T-helper 1 cell treated with Interleukin-12 subunit alpha and Interleukin-12 subunit beta and Interleukin-4 antibody, amounts not matched to agents 30 μg/mL and 1 μg/mL, for 36 hours (primary cell): ENCODE results near the gene JAK1.
"Not testable (repeated sequence)": the region's sequence is repeated elsewhere in the genome, so short reads cannot be mapped to it uniquely, and the experiment has no call there.

Source experiments
- H3K27ac Mint-ChIP-seq: one replicate; pipeline ENCODE4 v1.8.0; 2021; ENCODE audit warnings: mild to moderate bottlenecking, mixed read lengths
- H3K27me3 Mint-ChIP-seq: one replicate; pipeline ENCODE4 v1.8.0; 2021; ENCODE audit warnings: low read depth, mixed read lengths
- H3K36me3 Mint-ChIP-seq: one replicate; pipeline ENCODE4 v1.8.0; 2021; ENCODE audit warnings: low read depth, mixed read lengths
- H3K4me1 Mint-ChIP-seq: one replicate; pipeline ENCODE4 v1.8.0; 2021; ENCODE audit warnings: low read depth, mixed read lengths
- H3K4me3 Mint-ChIP-seq: one replicate; pipeline ENCODE4 v1.8.0; 2021; ENCODE audit warnings: mild to moderate bottlenecking, moderate library complexity, mixed read lengths
- H3K9me3 Mint-ChIP-seq: one replicate; pipeline ENCODE4 v1.8.0; 2021; ENCODE audit warnings: mixed read lengths

The JAK1 gene

DNA sequence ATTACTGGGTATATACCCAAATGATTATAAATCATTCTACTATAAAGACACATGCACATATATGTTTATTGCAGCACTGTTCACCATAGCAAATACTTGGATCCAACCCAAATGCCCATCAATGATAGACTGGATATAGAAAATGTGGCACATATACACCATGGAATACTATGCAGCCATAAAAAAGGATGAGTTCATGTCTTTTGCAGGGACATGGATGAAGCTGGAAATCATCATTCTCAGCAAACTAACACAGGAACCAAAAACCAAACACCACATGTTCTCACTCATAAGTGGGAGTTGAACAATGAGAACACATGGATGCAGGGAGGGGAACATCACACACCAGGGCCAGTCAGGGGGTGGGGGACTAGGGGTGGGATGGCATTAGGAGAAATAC lies 35.7 kb downstream of the JAK1 start:
- not testable (repeated sequence) for H3K9me3 Mint-ChIP-seq, H3K27ac Mint-ChIP-seq, H3K27me3 Mint-ChIP-seq, H3K4me3 Mint-ChIP-seq
- Mint-ChIP-seq H3K4me1 (peaks cover 57% of the 10 kb centered on the region), H3K36me3 (peaks cover 26% of the 10 kb centered on the region)

GRCh38 chr1:64929221-64929620 lies 37.1 kb downstream of the JAK1 start:
- peaks cover 6% of the 10 kb centered on the region for H3K9me3 Mint-ChIP-seq
- no peaks in the 10 kb centered on the region for H3K27me3 Mint-ChIP-seq
- H3K4me3 Mint-ChIP-seq = no peak overlapping the region
- H3K36me3 Mint-ChIP-seq = peaks cover 30% of the 10 kb centered on the region
- no peak overlapping the region for H3K27ac Mint-ChIP-seq
- H3K4me1 Mint-ChIP-seq = peaks cover 61% of the 10 kb centered on the region

GRCh38 chr1:64928325-64928724 lies 38.0 kb downstream of the JAK1 start:
- no peak overlapping the region for H3K4me3 Mint-ChIP-seq
- H3K27ac Mint-ChIP-seq = no peak overlapping the region
- peaks cover 28% of the 10 kb centered on the region for H3K36me3 Mint-ChIP-seq
- H3K27me3 Mint-ChIP-seq = no peaks in the 10 kb centered on the region
- H3K4me1 Mint-ChIP-seq = peaks cover 57% of the 10 kb centered on the region
- H3K9me3 Mint-ChIP-seq = peaks cover 6% of the 10 kb centered on the region

DNA sequence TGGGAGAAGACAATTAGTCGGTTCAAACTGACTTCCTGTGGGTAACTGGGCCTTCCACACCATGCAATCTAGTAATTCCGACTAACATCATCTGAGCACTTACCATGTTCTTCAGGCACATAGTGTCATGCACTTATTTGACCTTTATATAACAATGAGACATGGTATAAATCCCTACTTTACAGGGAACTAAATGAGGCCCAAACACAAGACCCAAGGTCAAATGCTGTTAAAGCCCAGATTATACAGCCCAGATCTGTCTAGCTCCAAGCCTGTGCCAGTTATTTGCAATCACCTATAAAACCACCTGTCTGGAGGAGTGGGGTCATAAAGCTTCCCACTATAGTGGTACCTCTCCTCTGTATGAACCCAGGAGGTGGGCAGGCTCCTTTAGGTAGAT lies 40.8 kb downstream of the JAK1 start:
- Mint-ChIP-seq H3K36me3 (peaks cover 20% of the 10 kb centered on the region), H3K4me1 (peaks cover 76% of the 10 kb centered on the region), H3K4me3 (no peak overlapping the region), H3K9me3 (no peaks in the 10 kb centered on the region), H3K27ac (no peak overlapping the region), H3K27me3 (no peaks in the 10 kb centered on the region)

- Mint-ChIP-seq H3K4me3 (no peak overlapping the region), H3K9me3 (no peaks in the 10 kb centered on the region), H3K36me3 (peaks cover 16% of the 10 kb centered on the region), H3K27ac (peak overlapping the region; percentile 10), H3K4me1 (peaks cover 70% of the 10 kb centered on the region), H3K27me3 (no peaks in the 10 kb centered on the region)
These were observed 43.0 kb downstream of the JAK1 start for GRCh38 chr1:64923294-64923718.

DNA sequence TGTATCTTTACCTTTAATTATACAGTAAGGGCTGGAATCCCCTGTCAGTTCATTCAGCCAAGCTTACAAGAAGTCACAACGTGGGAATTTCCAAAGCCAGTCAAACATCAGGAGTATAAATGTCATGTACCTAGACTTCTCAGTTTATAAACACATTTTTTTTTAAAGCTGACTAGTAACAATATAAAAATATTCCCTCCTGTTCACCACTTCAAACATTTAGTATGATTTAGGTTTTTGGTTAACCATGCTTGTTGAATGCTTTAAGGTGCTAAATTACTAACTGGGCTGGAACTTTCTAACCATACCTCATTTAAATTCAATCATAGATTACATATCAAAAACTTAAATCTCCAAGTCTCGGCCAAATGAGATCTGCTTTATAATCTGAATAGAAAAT lies 44.0 kb downstream of the JAK1 start:
- peaks cover 16% of the 10 kb centered on the region for H3K36me3 Mint-ChIP-seq

GRCh38 chr1:64921771-64922170 lies 44.6 kb downstream of the JAK1 start:
- no peaks in the 10 kb centered on the region for H3K9me3 Mint-ChIP-seq
- no peak overlapping the region for H3K27ac Mint-ChIP-seq
- peaks cover 68% of the 10 kb centered on the region for H3K4me1 Mint-ChIP-seq
- H3K27me3 Mint-ChIP-seq = no peaks in the 10 kb centered on the region
- H3K36me3 Mint-ChIP-seq = peaks cover 12% of the 10 kb centered on the region
- peak overlapping the region; percentile 9 for H3K4me3 Mint-ChIP-seq

More for the DNA sequence above, 44.0 kb downstream of the JAK1 start:
- Mint-ChIP-seq H3K4me3 (peak overlapping the region; percentile 9), H3K4me1 (peaks cover 68% of the 10 kb centered on the region), H3K9me3 (no peaks in the 10 kb centered on the region), H3K27ac (peak overlapping the region; percentile 56), H3K27me3 (no peaks in the 10 kb centered on the region)

DNA sequence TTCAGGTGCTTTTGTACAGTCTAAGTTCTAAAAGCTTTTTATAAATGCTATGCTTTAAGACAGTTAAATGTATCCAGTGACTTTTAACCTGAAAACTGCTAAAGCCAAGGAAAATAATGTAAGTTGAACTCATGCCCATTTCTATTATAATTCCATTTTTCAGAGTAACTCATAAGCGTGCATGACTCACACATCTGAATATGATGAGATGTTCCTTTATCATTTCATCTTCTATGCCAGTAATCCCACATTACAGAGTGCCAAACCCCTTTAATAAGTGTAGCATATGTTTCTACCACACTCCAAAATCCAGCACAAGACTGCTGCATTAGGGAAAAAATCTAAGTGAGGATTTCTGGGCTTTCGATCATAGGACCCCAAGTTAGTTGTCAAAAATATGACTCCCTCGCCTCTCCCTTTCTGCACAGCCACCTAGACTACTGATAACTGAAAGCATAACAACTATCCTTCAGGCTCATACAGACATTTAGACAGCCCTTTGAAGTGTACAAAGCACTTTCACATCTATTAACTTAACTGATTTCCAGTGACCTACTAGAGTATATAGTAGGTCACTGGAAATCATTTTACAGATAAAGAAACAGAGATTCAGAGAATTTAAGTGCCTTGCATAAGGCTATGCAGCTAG lies 45.3 kb downstream of the JAK1 start:
- Mint-ChIP-seq H3K4me3 (no peak overlapping the region), H3K27me3 (no peaks in the 10 kb centered on the region), H3K9me3 (no peaks in the 10 kb centered on the region), H3K4me1 (peaks cover 68% of the 10 kb centered on the region), H3K36me3 (peaks cover 8% of the 10 kb centered on the region), H3K27ac (no peak overlapping the region)

DNA sequence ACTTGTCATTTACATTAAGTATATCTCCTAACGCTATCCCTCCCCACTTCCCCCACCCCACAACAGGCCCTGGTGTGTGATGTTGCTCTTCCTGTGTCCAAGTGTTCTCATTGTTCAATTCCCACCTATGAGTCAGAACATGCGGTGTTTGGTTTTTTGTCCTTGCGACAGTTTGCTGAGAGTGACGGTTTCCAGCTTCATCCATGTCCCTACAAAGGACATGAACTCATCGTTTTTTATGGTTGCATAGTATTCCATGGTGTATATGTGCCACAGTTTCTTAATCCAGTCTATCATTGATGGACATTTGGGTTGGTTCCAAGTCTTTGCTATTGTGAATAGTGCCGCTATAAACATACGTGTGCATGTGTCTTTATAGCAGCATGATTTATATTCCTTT lies 47.2 kb downstream of the JAK1 start:
- not testable (repeated sequence) for H3K27me3 Mint-ChIP-seq, H3K4me3 Mint-ChIP-seq, H3K9me3 Mint-ChIP-seq, H3K27ac Mint-ChIP-seq, H3K36me3 Mint-ChIP-seq
- peaks cover 60% of the 10 kb centered on the region for H3K4me1 Mint-ChIP-seq

DNA sequence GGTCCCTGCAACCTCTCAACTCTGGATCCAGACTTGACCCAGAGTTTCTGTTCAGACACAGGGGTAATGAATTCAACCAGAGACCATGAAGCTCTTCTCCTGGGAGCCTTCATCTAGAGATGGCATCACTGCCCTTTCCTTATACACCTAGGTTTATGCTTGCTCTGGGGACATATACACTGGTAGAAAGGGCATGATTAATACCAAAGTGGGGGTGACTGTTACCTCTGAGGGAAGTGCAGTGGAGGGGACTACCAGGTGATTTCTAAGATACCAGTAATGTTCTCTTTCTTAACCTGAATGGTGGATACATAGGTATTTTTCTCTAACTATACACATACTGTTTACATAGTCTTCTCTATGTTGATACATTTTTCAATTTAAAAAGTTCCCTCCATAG lies 48.4 kb downstream of the JAK1 start:
- peaks cover 58% of the 10 kb centered on the region for H3K4me1 Mint-ChIP-seq
- H3K4me3 Mint-ChIP-seq = no peak overlapping the region
- H3K27ac Mint-ChIP-seq = no peak overlapping the region

GRCh38 chr1:64917328-64917861 lies 49.0 kb downstream of the JAK1 start:
- H3K27me3 Mint-ChIP-seq = no peaks in the 10 kb centered on the region
- no peak overlapping the region for H3K4me3 Mint-ChIP-seq
- no peaks in the 10 kb centered on the region for H3K9me3 Mint-ChIP-seq
- peaks cover 4% of the 10 kb centered on the region for H3K36me3 Mint-ChIP-seq
- H3K4me1 Mint-ChIP-seq = peaks cover 53% of the 10 kb centered on the region
- peak overlapping the region; percentile 0 for H3K27ac Mint-ChIP-seq

More for the DNA sequence above, 48.4 kb downstream of the JAK1 start:
- Mint-ChIP-seq H3K36me3 (peaks cover 4% of the 10 kb centered on the region), H3K9me3 (no peaks in the 10 kb centered on the region), H3K27me3 (no peaks in the 10 kb centered on the region)

DNA sequence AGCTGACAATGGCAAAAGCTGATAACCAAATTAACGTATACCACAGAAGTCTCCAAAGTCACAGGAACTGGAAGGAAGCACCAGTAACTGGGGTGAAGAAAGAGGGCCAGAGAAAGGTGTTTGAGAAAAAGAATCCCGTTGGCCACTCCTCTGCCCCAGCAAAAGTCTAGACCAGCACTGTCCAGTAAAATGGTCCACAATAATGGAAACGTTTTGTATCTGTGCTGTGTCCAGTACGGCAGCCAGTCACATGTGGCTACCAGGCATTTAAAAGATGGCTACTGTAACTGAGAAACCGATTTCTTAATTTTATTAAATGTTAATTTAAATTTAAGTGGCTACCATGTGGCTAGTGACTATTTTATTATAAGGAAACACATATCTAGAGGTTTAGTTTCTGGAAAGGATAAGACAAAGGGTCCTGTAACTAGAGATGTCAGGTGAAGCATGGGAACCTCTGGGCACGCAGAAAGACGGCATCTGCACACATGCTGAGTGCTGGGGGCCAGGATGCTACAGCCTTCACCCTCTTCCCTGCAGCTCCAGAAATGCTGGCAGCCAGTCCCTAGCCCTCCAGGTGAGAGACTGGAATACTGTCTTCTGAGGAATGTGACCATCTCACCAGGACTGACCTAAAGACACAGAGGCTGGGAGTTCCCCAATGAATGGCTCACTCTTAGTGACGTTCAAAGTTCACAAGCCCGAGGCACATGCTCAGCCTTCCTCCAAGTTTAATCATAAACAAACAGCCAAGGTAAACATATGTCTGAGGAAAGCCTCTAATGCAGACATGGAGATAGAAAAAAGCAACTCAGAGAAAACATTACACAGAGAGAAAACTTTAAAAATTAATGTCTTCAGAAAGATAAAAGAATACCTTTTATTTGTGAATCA lies 50.7 kb downstream of the JAK1 start:
- peaks cover 4% of the 10 kb centered on the region for H3K36me3 Mint-ChIP-seq
- no peaks in the 10 kb centered on the region for H3K27me3 Mint-ChIP-seq
- peaks cover 46% of the 10 kb centered on the region for H3K4me1 Mint-ChIP-seq
- no peak overlapping the region for H3K27ac Mint-ChIP-seq
- no peak overlapping the region for H3K4me3 Mint-ChIP-seq
- no peaks in the 10 kb centered on the region for H3K9me3 Mint-ChIP-seq

GRCh38 chr1:64913361-64914015 lies 52.9 kb downstream of the JAK1 start:
- no peaks in the 10 kb centered on the region for H3K9me3 Mint-ChIP-seq
- no peak overlapping the region for H3K27ac Mint-ChIP-seq
- H3K36me3 Mint-ChIP-seq = peaks cover 2% of the 10 kb centered on the region
- H3K27me3 Mint-ChIP-seq = no peaks in the 10 kb centered on the region
- peaks cover 49% of the 10 kb centered on the region for H3K4me1 Mint-ChIP-seq
- no peak overlapping the region for H3K4me3 Mint-ChIP-seq

GRCh38 chr1:64912191-64912590 lies 54.2 kb downstream of the JAK1 start:
- Mint-ChIP-seq H3K27me3 (no peaks in the 10 kb centered on the region), H3K4me1 (peaks cover 41% of the 10 kb centered on the region), H3K27ac (no peak overlapping the region), H3K36me3 (peaks cover 2% of the 10 kb centered on the region), H3K4me3 (no peak overlapping the region), H3K9me3 (no peaks in the 10 kb centered on the region)
